GM19023 (cell line): ENCODE measurements around the gene TMEM163.

Source experiments
- ATAC-seq: cut with Tn5 transposase; IDR thresholded peaks from one replicate; pipeline ENCODE4 v1.9.1; 2021; ENCODE audit warnings: mild to moderate bottlenecking, moderate library complexity; ENCODE audit not compliant: unreplicated experiment

Gene TMEM163

GRCh38 chr2:134413912-134414311 lies 304.9 kb downstream of the TMEM163 start:
- no peak for ATAC-seq

GRCh38 chr2:134413430-134413829 lies 305.4 kb downstream of the TMEM163 start:
- ATAC-seq = no peak

GRCh38 chr2:134412639-134412999 lies 306.2 kb downstream of the TMEM163 start:
- ATAC-seq = no peak

GRCh38 chr2:134411828-134412638 lies 306.8 kb downstream of the TMEM163 start:
- ATAC-seq = peak; percentile 99

- ATAC-seq = no peak
These were observed 307.4 kb downstream of the TMEM163 start for GRCh38 chr2:134411279-134411827.

- no peak for ATAC-seq
These were observed 308.0 kb downstream of the TMEM163 start for GRCh38 chr2:134410831-134411231.

- no peak for ATAC-seq
These were observed 308.8 kb downstream of the TMEM163 start for GRCh38 chr2:134410006-134410405.

GRCh38 chr2:134408791-134409190 lies 310.0 kb downstream of the TMEM163 start:
- no peak for ATAC-seq

- no peak for ATAC-seq
These were observed 310.4 kb downstream of the TMEM163 start for GRCh38 chr2:134408386-134408785.

GRCh38 chr2:134407154-134407890 lies 311.5 kb downstream of the TMEM163 start:
- ATAC-seq = no peak

GRCh38 chr2:134406736-134407135 lies 312.1 kb downstream of the TMEM163 start:
- ATAC-seq = no peak

GRCh38 chr2:134406311-134406710 lies 312.5 kb downstream of the TMEM163 start:
- ATAC-seq = no peak
